ENCODE measurements around the gene GABRG3. TPM values are rescaled to one million over a fixed set of nuclear protein-coding genes. Genes with fewer than 3 reads are reported as not detected.

The GABRG3 gene
- total RNA-seq, 1 donor from 2014 or later = 0.54 TPM

DNA sequence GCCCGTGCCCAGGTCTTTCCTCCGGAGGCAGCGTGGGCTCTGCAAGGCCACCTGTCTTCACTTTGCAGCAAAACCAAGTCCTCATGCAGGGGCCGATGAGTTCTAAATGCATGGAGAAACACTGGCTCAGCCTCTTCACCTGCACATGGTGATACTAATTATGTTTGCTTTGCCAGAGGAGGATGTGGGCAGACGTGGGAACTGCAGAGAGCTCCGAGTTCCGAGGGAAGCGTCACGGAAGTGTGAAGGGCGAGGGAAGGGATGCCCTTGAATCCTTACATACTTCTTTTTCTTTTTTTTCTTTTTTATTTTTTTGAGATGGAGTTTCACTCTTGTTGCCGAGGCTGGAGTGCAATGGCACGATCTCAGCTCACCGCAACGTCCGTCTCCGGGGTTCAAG lies 74.8 kb downstream of the GABRG3 start:
- Mint-ChIP-seq H3K9me3 (ENCODE audit: unreplicated experiment) (no peaks in the 10 kb centered on the region), H3K27me3 (ENCODE audit: low read depth, unreplicated experiment) (peaks cover 13% of the 10 kb centered on the region), H3K27ac (ENCODE audit: unreplicated experiment) (no peak overlapping the region), H3K36me3 (ENCODE audit: low read depth, unreplicated experiment) (no peaks in the 10 kb centered on the region), H3K4me1 (ENCODE audit: low read depth, unreplicated experiment) (no peaks in the 10 kb centered on the region), H3K4me3 (ENCODE audit: unreplicated experiment) (no peak overlapping the region)
- no peak for DNase-seq (ENCODE audit: low read depth)
- Histone ChIP-seq H3K4me2 (ENCODE audit: low read length) (no peak overlapping the region), H3K9me3 (ENCODE audit: insufficient read depth, low read depth, low read length) (no peaks in the 10 kb centered on the region), H2AFZ (ENCODE audit: low read depth, low read length) (no peak overlapping the region), H3K9ac (ENCODE audit: low read length) (no peak overlapping the region), H3K27ac (ENCODE audit: low read depth, low read length) (no peak overlapping the region), H3K4me1 (ENCODE audit: insufficient read depth, low read length) (no peaks in the 10 kb centered on the region), H3K36me3 (ENCODE audit: insufficient read depth, low read length) (no peaks in the 10 kb centered on the region), H3K79me2 (ENCODE audit: insufficient read depth, low read length) (no peaks in the 10 kb centered on the region), H4K20me1 (ENCODE audit: insufficient read depth, low read length) (no peaks in the 10 kb centered on the region), H3K4me3 (ENCODE audit: insufficient read depth, low read depth, low read length) (no peak overlapping the region), H3K27me3 (ENCODE audit: insufficient read depth, low read length) (no peaks in the 10 kb centered on the region)
- no peak for FAIRE-seq
- no peak for TF ChIP-seq EZH2 (IDR thresholded peaks at IDR 0.05; ENCODE audit: insufficient read depth, low read length)

DNA sequence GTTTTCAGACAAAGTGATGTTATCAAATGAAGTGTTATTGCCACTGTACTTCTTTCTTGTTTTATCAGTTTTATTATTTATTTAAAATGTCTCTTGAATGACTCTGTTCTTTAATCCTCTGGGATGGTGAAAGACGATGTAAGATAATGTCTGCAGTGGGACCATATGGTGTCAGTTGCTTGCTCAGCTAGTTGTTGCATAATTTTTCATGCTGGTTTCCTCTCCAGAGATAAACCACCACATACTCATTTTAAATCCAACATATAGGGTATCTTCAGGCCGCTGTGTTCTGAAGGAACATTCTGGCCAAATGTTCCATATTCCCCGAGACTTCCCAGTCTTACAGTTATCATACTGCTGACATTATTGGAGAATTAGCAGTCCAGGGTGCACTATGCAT lies 75.9 kb downstream of the GABRG3 start:
- Histone ChIP-seq H3K4me3 (ENCODE audit: insufficient read depth, low read depth, low read length) (no peak overlapping the region), H3K36me3 (ENCODE audit: insufficient read depth, low read length) (no peaks in the 10 kb centered on the region), H3K27ac (ENCODE audit: low read depth, low read length) (no peak overlapping the region), H3K79me2 (ENCODE audit: insufficient read depth, low read length) (no peaks in the 10 kb centered on the region), H3K27me3 (ENCODE audit: insufficient read depth, low read length) (no peaks in the 10 kb centered on the region), H3K4me1 (ENCODE audit: insufficient read depth, low read length) (no peaks in the 10 kb centered on the region), H4K20me1 (ENCODE audit: insufficient read depth, low read length) (no peaks in the 10 kb centered on the region), H3K9ac (ENCODE audit: low read length) (no peak overlapping the region), H2AFZ (ENCODE audit: low read depth, low read length) (no peak overlapping the region), H3K9me3 (ENCODE audit: insufficient read depth, low read depth, low read length) (no peaks in the 10 kb centered on the region), H3K4me2 (ENCODE audit: low read length) (no peak overlapping the region)
- Mint-ChIP-seq H3K9me3 (ENCODE audit: unreplicated experiment) (no peaks in the 10 kb centered on the region), H3K36me3 (ENCODE audit: low read depth, unreplicated experiment) (no peaks in the 10 kb centered on the region), H3K4me3 (ENCODE audit: unreplicated experiment) (no peak overlapping the region), H3K4me1 (ENCODE audit: low read depth, unreplicated experiment) (no peaks in the 10 kb centered on the region), H3K27ac (ENCODE audit: unreplicated experiment) (no peak overlapping the region), H3K27me3 (ENCODE audit: low read depth, unreplicated experiment) (peaks cover 11% of the 10 kb centered on the region)
- TF ChIP-seq, protein P1, sequence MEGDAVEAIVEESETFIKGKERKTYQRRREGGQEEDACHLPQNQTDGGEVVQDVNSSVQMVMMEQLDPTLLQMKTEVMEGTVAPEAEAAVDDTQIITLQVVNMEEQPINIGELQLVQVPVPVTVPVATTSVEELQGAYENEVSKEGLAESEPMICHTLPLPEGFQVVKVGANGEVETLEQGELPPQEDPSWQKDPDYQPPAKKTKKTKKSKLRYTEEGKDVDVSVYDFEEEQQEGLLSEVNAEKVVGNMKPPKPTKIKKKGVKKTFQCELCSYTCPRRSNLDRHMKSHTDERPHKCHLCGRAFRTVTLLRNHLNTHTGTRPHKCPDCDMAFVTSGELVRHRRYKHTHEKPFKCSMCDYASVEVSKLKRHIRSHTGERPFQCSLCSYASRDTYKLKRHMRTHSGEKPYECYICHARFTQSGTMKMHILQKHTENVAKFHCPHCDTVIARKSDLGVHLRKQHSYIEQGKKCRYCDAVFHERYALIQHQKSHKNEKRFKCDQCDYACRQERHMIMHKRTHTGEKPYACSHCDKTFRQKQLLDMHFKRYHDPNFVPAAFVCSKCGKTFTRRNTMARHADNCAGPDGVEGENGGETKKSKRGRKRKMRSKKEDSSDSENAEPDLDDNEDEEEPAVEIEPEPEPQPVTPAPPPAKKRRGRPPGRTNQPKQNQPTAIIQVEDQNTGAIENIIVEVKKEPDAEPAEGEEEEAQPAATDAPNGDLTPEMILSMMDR (IDR thresholded peaks at IDR 0.05; ENCODE audit: insufficient read depth, low read depth, low read length) = no peak
- TF ChIP-seq EZH2 (IDR thresholded peaks at IDR 0.05; ENCODE audit: insufficient read depth, low read length) = no peak
- FAIRE-seq = no peak
- no peak for DNase-seq (ENCODE audit: low read depth)

DNA sequence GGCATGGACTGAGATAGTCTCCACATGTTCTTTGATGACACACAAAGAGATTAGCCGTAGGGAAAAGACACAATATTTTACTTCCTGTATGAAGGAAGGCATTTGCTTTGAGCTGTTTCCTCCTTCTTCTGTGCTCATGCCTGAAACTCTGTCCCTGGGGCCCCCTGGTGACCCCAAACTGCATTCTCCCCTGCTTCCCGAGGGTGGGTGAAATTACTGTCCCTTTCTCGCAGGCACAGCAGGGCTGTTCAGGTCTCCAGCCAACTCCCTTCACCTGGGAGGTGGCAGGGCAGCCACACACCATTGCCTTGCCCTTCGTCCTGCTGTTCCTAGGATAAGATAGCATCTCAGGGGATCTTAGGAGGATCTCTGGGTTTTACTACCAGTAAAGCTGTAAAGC lies 79.2 kb downstream of the GABRG3 start:
- Histone ChIP-seq H3K4me2 (ENCODE audit: low read length) (no peak overlapping the region), H3K4me1 (ENCODE audit: insufficient read depth, low read length) (no peaks in the 10 kb centered on the region), H3K36me3 (ENCODE audit: insufficient read depth, low read length) (no peaks in the 10 kb centered on the region), H3K9ac (ENCODE audit: low read length) (no peak overlapping the region), H4K20me1 (ENCODE audit: insufficient read depth, low read length) (no peaks in the 10 kb centered on the region), H3K9me3 (ENCODE audit: insufficient read depth, low read depth, low read length) (no peaks in the 10 kb centered on the region), H3K27ac (ENCODE audit: low read depth, low read length) (no peak overlapping the region), H3K27me3 (ENCODE audit: insufficient read depth, low read length) (no peaks in the 10 kb centered on the region), H3K79me2 (ENCODE audit: insufficient read depth, low read length) (no peaks in the 10 kb centered on the region), H3K4me3 (ENCODE audit: insufficient read depth, low read depth, low read length) (no peak overlapping the region), H2AFZ (ENCODE audit: low read depth, low read length) (no peak overlapping the region)
- DNase-seq (ENCODE audit: low read depth) (no peak), FAIRE-seq (no peak)
- TF ChIP-seq EZH2 (IDR thresholded peaks at IDR 0.05; ENCODE audit: insufficient read depth, low read length) = no peak
- TF ChIP-seq, protein P1 (IDR thresholded peaks at IDR 0.05; ENCODE audit: insufficient read depth, low read depth, low read length) = no peak
- no peaks in the 10 kb centered on the region for H3K9me3 Mint-ChIP-seq (ENCODE audit: unreplicated experiment)
- peaks cover 9% of the 10 kb centered on the region for H3K27me3 Mint-ChIP-seq (ENCODE audit: low read depth, unreplicated experiment)
- H3K4me1 Mint-ChIP-seq (ENCODE audit: low read depth, unreplicated experiment) = no peaks in the 10 kb centered on the region
- no peaks in the 10 kb centered on the region for H3K36me3 Mint-ChIP-seq (ENCODE audit: low read depth, unreplicated experiment)
- no peak overlapping the region for H3K27ac Mint-ChIP-seq (ENCODE audit: unreplicated experiment)
- no peak overlapping the region for H3K4me3 Mint-ChIP-seq (ENCODE audit: unreplicated experiment)

Data from astrocyte (in vitro differentiated cells and primary cell).